HG03469 (cell line): ENCODE measurements around the gene PTBP1.

Source experiments
- ATAC-seq: cut with Tn5 transposase; IDR thresholded peaks from one replicate; pipeline ENCODE4 v1.9.1; 2021; ENCODE audit warnings: mild to moderate bottlenecking, moderate library complexity, moderate number of reproducible peaks; ENCODE audit not compliant: unreplicated experiment

Gene PTBP1

GRCh38 chr19:772063-772462, 25.2 kb upstream of the PTBP1 start:
- no peak for ATAC-seq

DNA sequence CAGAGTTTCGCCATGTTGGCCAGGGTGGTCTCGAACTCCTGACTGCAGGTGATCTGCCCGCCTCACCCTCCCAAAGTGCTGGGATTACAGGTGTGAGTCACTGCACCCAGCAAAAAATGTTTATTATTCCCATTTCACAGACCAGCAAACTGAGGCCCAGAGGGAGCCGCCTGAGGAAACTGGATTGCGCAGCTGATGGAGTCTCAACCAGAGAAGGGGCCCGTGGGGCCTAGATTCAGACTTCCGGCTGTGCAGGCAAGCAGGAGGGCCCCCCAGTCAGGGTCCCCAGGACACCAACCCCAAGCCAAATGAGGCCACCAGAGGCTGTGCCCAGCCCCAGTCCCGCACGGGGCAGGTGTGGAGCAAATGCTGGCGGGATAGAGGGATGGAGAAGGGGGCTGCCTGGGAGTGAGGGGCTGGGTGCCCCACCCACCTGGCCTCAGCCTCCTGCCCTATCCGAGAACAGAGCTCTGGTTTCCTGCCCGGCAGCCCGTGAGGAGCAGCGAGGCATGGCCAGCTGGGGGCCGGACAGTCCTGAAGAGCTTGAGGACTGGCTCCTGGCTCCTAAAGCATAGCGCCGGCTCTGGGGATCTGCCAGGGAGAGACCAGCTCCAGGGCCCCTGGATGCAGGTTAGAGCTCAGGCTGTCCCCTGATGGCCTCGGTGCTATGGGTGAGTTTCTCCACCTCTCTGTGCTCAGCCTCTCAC, 24.4 kb upstream of the PTBP1 start:
- no peak for ATAC-seq

- ATAC-seq = no peak
These were observed 20.7 kb upstream of the PTBP1 start for GRCh38 chr19:776549-776948.

- ATAC-seq = no peak
These were observed 18.2 kb upstream of the PTBP1 start for GRCh38 chr19:778910-779653.

- ATAC-seq = no peak
These were observed 16.3 kb upstream of the PTBP1 start for GRCh38 chr19:780935-781334.

GRCh38 chr19:781800-782184, 15.5 kb upstream of the PTBP1 start:
- no peak for ATAC-seq

GRCh38 chr19:782185-782877, 14.9 kb upstream of the PTBP1 start:
- ATAC-seq = no peak

- ATAC-seq = no peak
These were observed 14.2 kb upstream of the PTBP1 start for GRCh38 chr19:782878-783668.

DNA sequence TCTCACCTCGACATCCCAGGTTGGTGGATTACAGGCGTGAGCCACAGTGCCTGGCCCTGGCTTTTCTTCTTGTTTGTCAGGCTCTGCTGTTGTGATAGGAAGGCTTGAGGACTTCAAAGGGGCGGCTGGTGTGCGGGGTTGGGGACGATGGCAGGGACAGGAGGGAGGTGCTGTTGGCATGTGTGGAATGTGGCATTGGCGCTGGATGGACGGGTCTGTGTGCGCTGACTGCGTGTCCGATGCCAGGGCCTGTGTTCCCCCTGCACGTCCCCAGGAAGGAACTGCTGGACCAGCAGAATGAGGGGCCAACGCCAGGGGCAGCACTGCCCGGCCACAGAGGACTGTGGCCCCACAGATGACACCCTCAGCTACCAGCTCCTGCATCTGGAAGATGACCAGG, 12.7 kb upstream of the PTBP1 start:
- ATAC-seq = no peak

DNA sequence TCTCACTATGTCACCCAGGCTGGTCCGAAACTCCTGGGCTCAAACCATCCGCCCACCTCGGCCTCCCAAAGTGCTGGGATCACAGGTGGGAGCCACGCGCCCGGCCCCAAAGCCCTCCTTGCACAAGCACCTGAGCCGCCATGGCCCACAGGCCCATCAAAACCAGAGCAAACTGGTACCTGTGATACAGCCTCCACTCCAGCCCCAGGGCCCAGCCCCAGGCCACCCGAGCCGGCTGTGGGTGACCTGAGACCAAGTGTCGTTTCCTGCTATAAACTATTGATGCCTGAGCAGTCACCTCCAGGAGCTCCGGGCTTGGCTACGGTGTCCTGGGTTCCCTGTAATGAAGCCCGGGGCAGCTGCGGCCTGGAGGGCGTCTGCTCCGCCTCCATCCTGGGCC, 9.7 kb upstream of the PTBP1 start:
- no peak for ATAC-seq

DNA sequence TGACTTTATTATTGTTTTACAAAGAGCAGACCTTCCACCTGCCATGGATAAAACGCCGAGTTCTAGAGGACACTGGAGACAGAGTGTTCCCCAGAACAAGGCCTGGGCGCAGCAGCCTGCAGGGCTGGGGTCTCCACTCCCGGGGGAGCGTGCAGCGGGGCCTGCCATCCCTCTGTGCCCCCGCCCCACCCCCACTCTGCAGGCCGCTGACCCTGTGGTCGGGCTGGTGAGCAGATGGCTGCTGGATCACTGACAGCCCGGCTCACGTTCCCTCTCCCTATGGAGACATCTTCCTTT, 8.6 kb upstream of the PTBP1 start:
- no peak for ATAC-seq

DNA sequence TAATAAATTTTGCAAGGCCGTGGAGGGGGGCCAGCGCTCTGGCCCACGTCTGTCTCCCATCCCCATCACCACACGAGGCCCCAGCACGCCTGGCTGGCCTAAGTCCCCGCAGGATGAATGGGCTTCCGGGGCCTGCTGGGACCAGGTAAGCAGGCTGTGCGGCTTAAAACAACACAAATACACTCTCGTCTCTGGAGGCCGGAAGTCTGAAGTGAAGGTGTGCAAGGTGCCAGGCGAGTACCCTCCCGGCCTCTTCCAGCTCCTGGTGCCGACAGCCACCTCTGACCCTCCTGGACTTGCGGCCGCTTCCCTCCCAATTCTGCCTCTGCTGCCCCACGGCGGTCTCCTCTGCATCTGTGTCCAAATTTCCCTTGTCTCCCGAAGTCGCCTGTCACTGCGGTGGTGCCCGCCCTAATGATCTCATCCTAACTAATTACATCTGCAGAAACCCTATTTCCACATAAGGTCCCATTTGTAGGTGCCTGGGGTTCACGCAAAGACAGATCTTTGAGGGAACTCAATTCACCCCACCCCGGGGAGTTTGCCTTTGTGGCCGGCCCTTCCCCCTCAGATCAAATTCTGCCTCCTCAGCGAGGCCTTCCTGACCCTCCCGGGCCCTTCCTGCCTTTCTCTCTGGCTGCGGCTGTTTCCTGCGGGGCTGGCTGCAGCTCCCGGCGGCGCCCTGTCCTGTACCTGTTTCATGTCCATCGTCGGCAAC, 8.1 kb upstream of the PTBP1 start:
- no peak for ATAC-seq

DNA sequence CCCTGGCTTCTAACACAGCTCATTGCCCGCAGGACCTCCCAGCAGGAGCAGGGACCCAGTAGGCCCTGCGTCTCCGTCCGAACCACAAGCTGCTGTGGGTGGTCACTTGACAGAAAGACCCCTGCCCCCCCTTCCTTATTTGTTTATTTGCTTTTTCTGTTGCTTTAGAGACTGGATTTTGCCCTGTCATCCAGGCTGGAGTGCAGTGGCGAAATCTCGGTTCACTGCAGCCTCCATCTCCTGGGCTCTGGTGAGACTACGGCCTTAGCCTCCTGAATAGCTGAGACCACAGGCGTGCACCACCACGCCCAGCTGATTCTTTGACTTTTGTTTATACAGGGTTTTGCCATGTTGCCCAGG, 7.6 kb upstream of the PTBP1 start:
- no peak for ATAC-seq

DNA sequence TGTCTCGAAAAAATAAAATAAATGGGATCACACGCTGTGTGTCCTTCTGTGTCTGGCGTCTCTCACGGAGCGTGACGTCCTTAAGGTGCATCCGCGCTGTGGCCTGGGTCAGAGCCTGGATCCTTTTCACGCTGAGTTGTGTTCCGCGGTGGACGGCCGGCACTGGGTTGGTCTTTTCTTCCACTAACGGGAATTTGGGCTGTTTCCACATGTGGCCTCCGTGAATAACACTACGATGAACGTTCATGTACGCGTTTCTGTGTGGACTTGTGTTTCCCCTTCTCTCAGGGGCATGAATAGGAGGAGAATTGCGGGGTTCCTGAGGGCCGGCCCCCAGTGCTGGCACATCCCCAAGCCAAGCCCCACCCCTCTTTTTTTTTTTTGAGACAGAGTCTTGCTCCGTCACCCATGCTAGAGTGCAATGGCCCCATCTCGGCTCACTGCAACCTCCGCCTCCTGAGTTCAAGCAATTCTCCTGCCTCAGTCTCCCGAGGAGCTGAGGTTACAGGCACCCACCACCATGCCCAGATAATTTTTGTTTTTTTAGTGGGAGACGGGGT, 6.2 kb upstream of the PTBP1 start:
- no peak for ATAC-seq

DNA sequence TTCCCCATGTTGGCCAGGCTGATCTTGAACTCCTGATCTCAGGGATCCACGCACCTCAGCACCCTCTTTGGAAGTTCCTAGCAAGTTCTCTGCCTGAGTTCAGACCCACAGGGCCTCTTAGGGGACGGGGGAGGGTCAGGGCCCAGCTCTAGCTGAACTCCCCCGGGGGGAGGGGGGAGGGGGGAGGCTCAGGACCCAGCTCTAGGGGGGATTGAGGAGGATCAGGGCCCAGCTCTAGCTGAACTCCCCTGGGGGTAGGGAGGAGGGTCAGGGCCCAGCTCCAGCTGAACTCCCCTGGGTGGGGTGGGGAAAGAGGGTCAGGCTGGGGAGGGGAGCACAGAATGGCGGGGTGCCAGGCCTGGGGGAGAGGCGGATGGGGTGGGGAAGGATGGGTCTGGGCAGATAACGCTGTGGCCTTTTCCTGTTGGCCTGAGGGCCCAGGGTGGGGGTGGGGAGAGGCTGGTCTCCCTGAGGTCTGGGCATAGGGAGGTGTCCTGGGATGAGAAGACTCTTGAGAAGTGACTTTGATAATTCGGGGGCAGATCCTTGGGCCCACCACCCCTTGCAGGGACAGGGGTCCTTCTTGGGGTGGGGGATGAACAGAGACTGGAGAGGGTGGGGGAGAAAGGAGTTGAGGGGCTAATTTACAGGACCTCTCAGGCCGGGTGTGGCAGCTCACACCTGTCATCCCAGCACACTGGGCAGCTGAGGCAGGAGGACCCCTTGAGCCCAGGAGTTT, 5.5 kb upstream of the PTBP1 start:
- no peak for ATAC-seq

DNA sequence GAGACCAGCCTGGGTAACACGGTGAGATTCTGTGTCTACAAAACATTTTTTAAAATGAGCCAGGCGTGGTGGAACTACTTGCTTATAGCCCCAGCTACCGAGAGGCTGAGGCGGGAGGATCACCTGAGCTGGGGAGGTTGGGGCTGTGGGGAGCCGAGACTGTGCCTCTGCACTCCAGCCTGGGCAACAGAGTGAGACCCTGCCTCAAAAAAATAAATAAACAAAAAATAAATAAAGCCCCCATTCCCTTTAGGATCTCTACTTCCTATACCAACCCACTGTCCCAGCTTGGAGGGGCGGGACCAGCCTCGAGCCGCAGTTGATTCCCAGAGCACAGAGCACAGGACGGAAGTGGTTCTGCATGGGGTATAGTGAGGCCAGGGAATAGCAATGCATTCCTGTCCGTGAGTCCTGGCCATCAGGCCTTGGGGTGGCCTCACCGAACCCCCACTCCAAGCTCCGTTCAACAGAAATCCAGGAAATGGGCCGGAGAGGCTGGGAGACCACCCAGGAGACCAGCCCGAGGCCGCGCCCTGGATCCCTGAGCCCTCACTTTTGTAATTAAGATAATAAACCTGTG, 4.9 kb upstream of the PTBP1 start:
- no peak for ATAC-seq

DNA sequence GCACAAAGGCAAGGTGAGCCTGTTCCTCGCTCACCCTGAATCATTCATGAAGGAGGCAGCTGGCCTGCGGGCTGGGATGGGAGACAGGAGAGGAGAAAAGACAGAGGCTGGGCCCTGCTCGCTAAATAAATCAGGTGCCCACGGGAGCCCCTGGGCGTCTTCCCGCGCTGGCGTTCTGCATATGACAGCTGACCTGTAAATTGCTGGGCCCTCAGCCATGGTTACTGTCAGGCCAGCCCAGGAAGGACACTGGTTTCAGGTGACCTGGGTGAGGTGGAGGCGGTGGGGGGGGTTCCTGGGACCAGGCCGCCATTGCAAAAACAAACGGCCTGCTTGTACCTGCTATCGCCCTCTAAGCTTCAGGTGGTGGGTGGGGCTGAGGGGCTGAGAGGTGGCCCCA, 3.4 kb upstream of the PTBP1 start:
- no peak for ATAC-seq

GRCh38 chr19:795073-795611, 2.1 kb upstream of the PTBP1 start:
- ATAC-seq = no peak
